Nephron progenitor cell (in vitro differentiated cells): ENCODE data around the gene SIGLEC12.
"Not testable (repeated sequence)": the region's sequence is repeated elsewhere in the genome, so short reads cannot be mapped to it uniquely, and the experiment has no call there.

ENCODE experiments used
- DNase-seq: peaks from one replicate; pipeline ENCODE4 v3.0.0; 2021
- H3K27ac Mint-ChIP-seq: 2 replicates; pipeline ENCODE4 v1.8.0; 2021; ENCODE audit warnings: mild to moderate bottlenecking, moderate library complexity, mixed read lengths
- H3K27me3 Mint-ChIP-seq: 2 replicates; pipeline ENCODE4 v1.8.0; 2021; ENCODE audit warnings: mild to moderate bottlenecking, low read depth, mixed read lengths; ENCODE audit not compliant: poor library complexity
- H3K36me3 Mint-ChIP-seq: 2 replicates; pipeline ENCODE4 v1.8.0; 2021; ENCODE audit warnings: low read depth, mixed read lengths
- H3K4me1 Mint-ChIP-seq: 2 replicates; pipeline ENCODE4 v1.8.0; 2021; ENCODE audit warnings: mixed read lengths
- H3K4me3 Mint-ChIP-seq: 2 replicates; pipeline ENCODE4 v1.8.0; 2021; ENCODE audit warnings: mild to moderate bottlenecking, moderate library complexity, mixed read lengths
- H3K9me3 Mint-ChIP-seq: 2 replicates; pipeline ENCODE4 v1.8.0; 2021; ENCODE audit warnings: mild to moderate bottlenecking, moderate library complexity, mixed read lengths
- CTCF ChIP-seq: fragments of 200-600 bp; sonication (generic); IDR thresholded peaks from 2 replicates; pipeline ENCODE4 v1.5.0; 2021; ENCODE audit warnings: antibody characterized with exemption

SIGLEC12 gene

GRCh38 chr19:51507640-51508058 is 6.0 kb upstream of the SIGLEC12 start:
- H3K4me3 Mint-ChIP-seq: no peak overlapping the region
- no peaks in the 10 kb centered on the region for H3K36me3 Mint-ChIP-seq
- peaks cover 9% of the 10 kb centered on the region for H3K27me3 Mint-ChIP-seq
- no peaks in the 10 kb centered on the region for H3K4me1 Mint-ChIP-seq
- no peak for DNase-seq
- no peak for TF ChIP-seq CTCF
- no peak overlapping the region for H3K27ac Mint-ChIP-seq
- peaks cover 70% of the 10 kb centered on the region for H3K9me3 Mint-ChIP-seq

GRCh38 chr19:51507192-51507591 is 5.6 kb upstream of the SIGLEC12 start:
- DNase-seq: no peak
- H3K27ac Mint-ChIP-seq: no peak overlapping the region
- H3K36me3 Mint-ChIP-seq: no peaks in the 10 kb centered on the region
- no peak for TF ChIP-seq CTCF
- no peaks in the 10 kb centered on the region for H3K4me1 Mint-ChIP-seq
- peaks cover 9% of the 10 kb centered on the region for H3K27me3 Mint-ChIP-seq
- peaks cover 75% of the 10 kb centered on the region for H3K9me3 Mint-ChIP-seq
- H3K4me3 Mint-ChIP-seq: no peak overlapping the region

GRCh38 chr19:51505904-51506303 is 4.3 kb upstream of the SIGLEC12 start:
- peaks cover 5% of the 10 kb centered on the region for H3K27me3 Mint-ChIP-seq
- H3K9me3 Mint-ChIP-seq: peaks cover 85% of the 10 kb centered on the region
- no peak overlapping the region for H3K4me3 Mint-ChIP-seq
- no peak for DNase-seq
- H3K36me3 Mint-ChIP-seq: no peaks in the 10 kb centered on the region
- no peak for TF ChIP-seq CTCF
- no peak overlapping the region for H3K27ac Mint-ChIP-seq
- no peaks in the 10 kb centered on the region for H3K4me1 Mint-ChIP-seq

GRCh38 chr19:51503896-51504295 is 2.3 kb upstream of the SIGLEC12 start:
- no peak for TF ChIP-seq CTCF
- H3K27me3 Mint-ChIP-seq: peaks cover 5% of the 10 kb centered on the region
- H3K27ac Mint-ChIP-seq: no peak overlapping the region
- no peak for DNase-seq
- H3K4me1 Mint-ChIP-seq: no peaks in the 10 kb centered on the region
- H3K9me3 Mint-ChIP-seq: peaks cover 86% of the 10 kb centered on the region
- H3K4me3 Mint-ChIP-seq: no peak overlapping the region
- H3K36me3 Mint-ChIP-seq: no peaks in the 10 kb centered on the region

- no peaks in the 10 kb centered on the region for H3K4me1 Mint-ChIP-seq
- no peaks in the 10 kb centered on the region for H3K36me3 Mint-ChIP-seq
- no peak for DNase-seq
- TF ChIP-seq CTCF: no peak
- no peak overlapping the region for H3K4me3 Mint-ChIP-seq
- H3K27me3 Mint-ChIP-seq: peaks cover 5% of the 10 kb centered on the region
- H3K27ac Mint-ChIP-seq: no peak overlapping the region
- H3K9me3 Mint-ChIP-seq: peaks cover 86% of the 10 kb centered on the region
Measured at GRCh38 chr19:51503286-51503817, 1.8 kb upstream of the SIGLEC12 start.

- peaks cover 88% of the 10 kb centered on the region for H3K9me3 Mint-ChIP-seq
- H3K27me3 Mint-ChIP-seq, H3K36me3 Mint-ChIP-seq, H3K27ac Mint-ChIP-seq, H3K4me3 Mint-ChIP-seq, H3K4me1 Mint-ChIP-seq, DNase-seq: not testable (repeated sequence)
Measured at GRCh38 chr19:51500931-51501330, 669 bp downstream of the SIGLEC12 start.
